Measurements from ENCODE around the gene RCOR3.
"Not testable (repeated sequence)": the region's sequence is repeated elsewhere in the genome, so short reads cannot be mapped to it uniquely, and the experiment has no call there.

The RCOR3 gene

DNA sequence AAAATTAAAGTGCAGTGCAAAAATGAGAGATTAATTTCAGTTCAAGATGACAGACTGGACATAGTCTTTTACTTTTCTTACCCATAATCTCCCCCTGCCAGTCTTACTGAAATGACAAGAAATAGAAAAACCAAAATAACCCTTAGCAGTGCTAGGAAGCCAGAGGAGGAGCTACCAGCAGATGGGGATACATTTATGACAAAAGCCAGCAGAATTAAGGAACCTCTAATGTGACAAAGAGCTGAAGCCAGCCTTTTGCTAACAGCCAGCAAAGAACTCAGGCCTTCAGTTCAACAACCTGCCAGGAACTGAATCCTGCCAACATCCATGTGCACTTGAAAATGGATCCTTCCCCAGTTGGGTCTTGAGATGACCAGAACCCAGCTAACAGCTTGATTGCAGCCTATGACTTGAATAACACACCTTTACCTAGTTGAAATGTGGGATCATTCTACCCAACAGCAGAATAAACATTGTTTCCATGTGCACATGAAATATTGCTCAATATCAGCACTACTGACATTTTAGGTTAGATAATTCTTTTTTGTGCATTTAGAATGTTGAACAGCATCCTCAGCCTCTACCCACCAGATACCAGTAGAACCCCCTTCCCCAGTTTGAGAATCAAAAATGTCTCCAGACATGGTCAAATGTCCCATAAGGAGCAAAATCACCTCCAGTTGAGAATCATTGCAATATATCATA, 59.6 kb downstream of the RCOR3 start:
- no peaks in the 10 kb centered on the region for H3K36me3 ChIP-seq (ENCODE audit: insufficient read depth)
- H3K27ac ChIP-seq: no peak overlapping the region
- no peak overlapping the region for H3K9ac ChIP-seq
- no peak overlapping the region for H2AFZ ChIP-seq (ENCODE audit: low read depth)
- H4K20me1 ChIP-seq (ENCODE audit: insufficient read depth): no peaks in the 10 kb centered on the region
- TF ChIP-seq, protein P1, sequence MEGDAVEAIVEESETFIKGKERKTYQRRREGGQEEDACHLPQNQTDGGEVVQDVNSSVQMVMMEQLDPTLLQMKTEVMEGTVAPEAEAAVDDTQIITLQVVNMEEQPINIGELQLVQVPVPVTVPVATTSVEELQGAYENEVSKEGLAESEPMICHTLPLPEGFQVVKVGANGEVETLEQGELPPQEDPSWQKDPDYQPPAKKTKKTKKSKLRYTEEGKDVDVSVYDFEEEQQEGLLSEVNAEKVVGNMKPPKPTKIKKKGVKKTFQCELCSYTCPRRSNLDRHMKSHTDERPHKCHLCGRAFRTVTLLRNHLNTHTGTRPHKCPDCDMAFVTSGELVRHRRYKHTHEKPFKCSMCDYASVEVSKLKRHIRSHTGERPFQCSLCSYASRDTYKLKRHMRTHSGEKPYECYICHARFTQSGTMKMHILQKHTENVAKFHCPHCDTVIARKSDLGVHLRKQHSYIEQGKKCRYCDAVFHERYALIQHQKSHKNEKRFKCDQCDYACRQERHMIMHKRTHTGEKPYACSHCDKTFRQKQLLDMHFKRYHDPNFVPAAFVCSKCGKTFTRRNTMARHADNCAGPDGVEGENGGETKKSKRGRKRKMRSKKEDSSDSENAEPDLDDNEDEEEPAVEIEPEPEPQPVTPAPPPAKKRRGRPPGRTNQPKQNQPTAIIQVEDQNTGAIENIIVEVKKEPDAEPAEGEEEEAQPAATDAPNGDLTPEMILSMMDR (conservative IDR thresholded peaks at IDR 0.05; ENCODE audit: low read depth, low read length): no peak
- H3K4me3 ChIP-seq (IDR thresholded peaks at IDR 0.05; ENCODE audit: insufficient read depth, low read depth, low read length): no peak overlapping the region
- no peaks in the 10 kb centered on the region for H3K27me3 ChIP-seq (ENCODE audit: insufficient read depth, low read depth)
- no peaks in the 10 kb centered on the region for H3K79me2 ChIP-seq (ENCODE audit: insufficient read depth, low read depth)
- H3K4me2 ChIP-seq: no peak overlapping the region
- H3K4me1 ChIP-seq (ENCODE audit: low read depth, poor library complexity, severe bottlenecking): peaks cover 5% of the 10 kb centered on the region

DNA sequence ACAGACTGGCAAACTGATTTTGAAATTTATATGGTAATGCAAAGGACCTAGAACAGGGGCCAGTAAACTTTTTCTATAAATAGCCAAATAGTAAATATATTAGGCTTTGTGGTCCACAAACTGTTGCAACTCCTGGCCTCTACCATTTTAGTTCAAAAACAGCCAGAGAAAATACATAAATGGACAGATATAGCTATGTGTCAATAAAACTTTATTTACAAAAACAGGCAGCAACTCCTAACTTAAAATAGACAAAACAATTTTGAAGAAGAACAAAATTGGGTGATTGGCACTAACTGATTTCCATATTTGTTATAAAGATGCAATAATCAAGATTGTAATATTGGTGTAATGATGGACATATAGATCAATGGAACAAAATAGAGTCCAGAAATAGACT, 60.7 kb downstream of the RCOR3 start:
- Histone ChIP-seq H4K20me1 (ENCODE audit: insufficient read depth) (no peaks in the 10 kb centered on the region), H3K79me2 (ENCODE audit: insufficient read depth, low read depth) (no peaks in the 10 kb centered on the region), H3K4me2 (no peak overlapping the region), H2AFZ (ENCODE audit: low read depth) (no peak overlapping the region), H3K9ac (no peak overlapping the region), H3K4me1 (ENCODE audit: low read depth, poor library complexity, severe bottlenecking) (peaks cover 7% of the 10 kb centered on the region), H3K4me3 (IDR thresholded peaks at IDR 0.05; ENCODE audit: insufficient read depth, low read depth, low read length) (no peak overlapping the region), H3K27ac (no peak overlapping the region), H3K27me3 (ENCODE audit: insufficient read depth, low read depth) (no peaks in the 10 kb centered on the region), H3K36me3 (ENCODE audit: insufficient read depth) (no peaks in the 10 kb centered on the region)
- TF ChIP-seq, protein P1 (conservative IDR thresholded peaks at IDR 0.05; ENCODE audit: low read depth, low read length): no peak

DNA sequence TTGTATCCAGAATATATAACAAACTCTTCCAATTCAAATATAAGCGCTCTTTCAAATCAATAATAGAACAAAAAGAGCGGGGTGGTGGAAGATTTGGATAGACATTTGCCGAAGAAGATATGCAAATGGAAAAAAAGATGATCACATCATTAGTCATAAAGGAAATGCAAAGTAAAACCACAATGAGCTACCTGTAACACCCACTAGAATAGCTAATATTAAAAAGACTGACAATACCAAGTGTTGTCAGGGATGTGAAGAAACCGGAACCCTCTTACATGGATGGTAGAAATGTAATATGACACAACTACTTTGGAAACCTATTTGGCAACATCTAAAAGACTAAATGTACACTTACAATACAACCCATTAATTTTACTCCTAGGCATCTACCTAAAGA, 61.8 kb downstream of the RCOR3 start:
- Histone ChIP-seq H3K27ac (no peak overlapping the region), H3K27me3 (ENCODE audit: insufficient read depth, low read depth) (no peaks in the 10 kb centered on the region), H2AFZ (ENCODE audit: low read depth) (no peak overlapping the region), H3K36me3 (ENCODE audit: insufficient read depth) (no peaks in the 10 kb centered on the region), H4K20me1 (ENCODE audit: insufficient read depth) (no peaks in the 10 kb centered on the region), H3K4me2 (no peak overlapping the region), H3K9ac (no peak overlapping the region), H3K79me2 (ENCODE audit: insufficient read depth, low read depth) (no peaks in the 10 kb centered on the region), H3K4me1 (ENCODE audit: low read depth, poor library complexity, severe bottlenecking) (peaks cover 10% of the 10 kb centered on the region), H3K4me3 (IDR thresholded peaks at IDR 0.05; ENCODE audit: insufficient read depth, low read depth, low read length) (no peak overlapping the region)
- TF ChIP-seq, protein P1 (conservative IDR thresholded peaks at IDR 0.05; ENCODE audit: low read depth, low read length): no peak

DNA sequence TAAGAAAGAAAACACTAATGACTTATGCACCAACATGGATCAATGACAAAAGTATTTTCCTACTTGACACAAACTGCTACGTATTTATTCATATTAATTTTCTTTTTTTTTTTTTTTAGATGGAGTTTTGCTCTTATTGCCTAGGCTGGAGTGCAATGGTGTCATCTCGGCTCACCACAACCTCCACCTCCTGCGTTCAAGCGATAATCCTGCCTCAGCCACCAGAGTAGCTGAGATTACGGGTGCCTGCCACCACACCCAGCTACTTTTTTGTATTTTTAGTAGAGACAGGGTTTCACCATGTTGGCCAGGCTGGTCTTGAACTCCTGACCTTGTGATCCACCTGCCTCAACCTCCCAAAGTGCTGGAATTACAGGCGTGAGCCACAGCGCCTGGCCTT, 62.5 kb downstream of the RCOR3 start:
- H3K4me1 ChIP-seq (ENCODE audit: low read depth, poor library complexity, severe bottlenecking): peaks cover 14% of the 10 kb centered on the region
- H3K36me3 ChIP-seq (ENCODE audit: insufficient read depth); H4K20me1 ChIP-seq (ENCODE audit: insufficient read depth); H3K79me2 ChIP-seq (ENCODE audit: insufficient read depth, low read depth); H3K4me3 ChIP-seq (IDR thresholded peaks at IDR 0.05; ENCODE audit: insufficient read depth, low read depth, low read length); H3K27me3 ChIP-seq (ENCODE audit: insufficient read depth, low read depth); H3K27ac ChIP-seq; H3K9ac ChIP-seq; H2AFZ ChIP-seq (ENCODE audit: low read depth); H3K4me2 ChIP-seq: not testable (repeated sequence)
